Natural killer cell (primary cell): ENCODE data around the gene NNMT. TPM values are rescaled to one million over a fixed set of nuclear protein-coding genes. Genes with fewer than 3 reads are reported as not detected.

ENCODE experiments used
- ATAC-seq, 3 donors: fragments of 150-1000 bp in 2 of 3; fragments of 200-7000 bp in 1 of 3; cut with Tn5 transposase; 1 replicate in 1 of 3; 2 replicates in 2 of 3; pipeline ENCODE4 v1.10.0; 2021; ENCODE audit warnings: mild to moderate bottlenecking in 2 of 3, moderate library complexity in 2 of 3
- DNase-seq, 2 donors: peaks; one replicate each; pipeline versions ENCODE4 v3.0.0 to v3.0.0-alpha.2; 2013 to 2021; ENCODE audit warnings: mixed read lengths in 1 of 2
- H3K27ac ChIP-seq: one replicate; pipeline ENCODE4 v1.5.1; 2013; ENCODE audit warnings: mild to moderate bottlenecking, low read length
- H3K27me3 ChIP-seq: one replicate; pipeline ENCODE4 v1.6.1; 2013; ENCODE audit warnings: low read length; ENCODE audit not compliant: control insufficient read depth, insufficient read depth
- H3K36me3 ChIP-seq: one replicate; pipeline ENCODE4 v1.6.1; 2013; ENCODE audit warnings: low read length; ENCODE audit not compliant: control insufficient read depth, insufficient read depth
- H3K4me1 ChIP-seq: one replicate; pipeline ENCODE4 v1.6.1; 2013; ENCODE audit warnings: low read length; ENCODE audit not compliant: control insufficient read depth, insufficient read depth
- H3K4me3 ChIP-seq: one replicate; pipeline ENCODE4 v1.5.1; 2013; ENCODE audit warnings: low read length
- H3K9me3 ChIP-seq: one replicate; pipeline ENCODE4 v1.6.1; 2013; ENCODE audit warnings: low read length; ENCODE audit not compliant: control insufficient read depth, insufficient read depth
- H3K27ac Mint-ChIP-seq, 2 donors: one replicate each; pipeline ENCODE4 v1.8.0; 2022; ENCODE audit warnings: mild to moderate bottlenecking in 2 of 2, mixed read lengths in 2 of 2, moderate library complexity in 1 of 2
- H3K27me3 Mint-ChIP-seq, 2 donors: one replicate each; pipeline ENCODE4 v1.8.0; 2022; ENCODE audit warnings: low read depth in 2 of 2, mixed read lengths in 2 of 2
- H3K36me3 Mint-ChIP-seq: one replicate; pipeline ENCODE4 v1.8.0; 2022; ENCODE audit warnings: mixed read lengths
- H3K4me1 Mint-ChIP-seq, 2 donors: one replicate each; pipeline ENCODE4 v1.8.0; 2022; ENCODE audit warnings: mixed read lengths in 2 of 2
- H3K4me3 Mint-ChIP-seq: one replicate; pipeline ENCODE4 v1.8.0; 2022; ENCODE audit warnings: mild to moderate bottlenecking, moderate library complexity, mixed read lengths
- H3K9me3 Mint-ChIP-seq, 2 donors: one replicate each; pipeline ENCODE4 v1.8.0; 2022; ENCODE audit warnings: mixed read lengths in 2 of 2
- CTCF ChIP-seq: fragments of 200-600 bp; IDR thresholded peaks from one replicate; pipeline ENCODE4 v1.8.0; 2022; ENCODE audit warnings: antibody characterized with exemption
- WGBS: methylation state at CpG from one replicate; pipeline ENCODE4 v1.1.7; 2013; ENCODE audit warnings: missing lambda C conversion rate; ENCODE audit not compliant: insufficient coverage; 5-methylcytosine and 5-hydroxymethylcytosine counted together
- intact Hi-C: fragments of 100-400 bp; cut with micrococcal nuclease; formaldehyde crosslinking; loops from one replicate; pipeline ENCODE4 v1.14.2; 2022
- total RNA-seq, 4 donors: library from RNA; stranded (reverse); fragments of 120-200 nt in 1 of 4; gene quantifications; one replicate each; pipeline versions ENCODE4 v1.2.3 to v1.2.4, GENCODE V29; 2013 to 2022

The NNMT gene
- total RNA-seq, 3 donors from 2014 or later (not counting 1 experiment from before 2014, with no cell fraction given) = 1.8 to 2.4 (median 2.0) TPM

DNA sequence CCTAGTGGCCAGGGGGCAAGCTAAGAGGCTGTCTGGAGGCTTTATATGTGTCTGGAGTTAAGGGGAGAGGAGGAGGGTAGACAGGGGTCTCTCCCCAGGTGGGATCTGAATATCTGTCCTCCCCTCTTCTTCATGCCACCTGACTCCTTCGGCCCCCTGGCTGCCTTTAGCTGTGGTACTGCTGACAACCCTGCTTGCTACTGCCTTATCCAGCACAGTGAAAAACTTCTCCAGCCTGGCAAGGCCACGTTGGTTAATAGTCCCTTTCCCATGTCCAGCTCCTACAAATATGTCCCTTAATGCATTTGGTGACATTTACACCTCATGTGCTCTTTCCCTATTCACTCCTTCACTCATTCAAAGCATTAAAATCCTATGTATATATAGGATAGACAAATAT lies 42.4 kb upstream of the NNMT start:
- peaks cover 9% of the 10 kb centered on the region for H3K4me1 ChIP-seq
- no peaks in the 10 kb centered on the region for H3K27me3 ChIP-seq
- no peak overlapping the region for H3K27ac ChIP-seq
- no peak overlapping the region for H3K4me3 ChIP-seq
- H3K4me3 Mint-ChIP-seq = no peak overlapping the region
- peaks cover 24% of the 10 kb centered on the region for H3K36me3 ChIP-seq
- peak overlapping the region; percentile 4 to 57 for H3K27ac Mint-ChIP-seq
- intact Hi-C loops = no loop called here
- no peak for TF ChIP-seq CTCF
- H3K9me3 Mint-ChIP-seq = no peaks in the 10 kb centered on the region
- H3K27me3 Mint-ChIP-seq = no peaks in the 10 kb centered on the region
- H3K9me3 ChIP-seq = no peaks in the 10 kb centered on the region
- ATAC-seq = no peak
- WGBS = 80% methylated on average over 2 of the region's 2 CpGs
- H3K4me1 Mint-ChIP-seq = peaks cover 10 to 25% of the 10 kb centered on the region in 2 donors
- H3K36me3 Mint-ChIP-seq = no peaks in the 10 kb centered on the region
- DNase-seq = no peak

- DNase-seq (no peak), ATAC-seq (no peak)
- H3K4me1 Mint-ChIP-seq = peaks cover 15 to 30% of the 10 kb centered on the region in 2 donors
- no peaks in the 10 kb centered on the region for H3K27me3 Mint-ChIP-seq
- no peak for TF ChIP-seq CTCF
- H3K4me3 Mint-ChIP-seq = no peak overlapping the region
- H3K27ac ChIP-seq = no peak overlapping the region
- no peaks in the 10 kb centered on the region for H3K9me3 ChIP-seq
- peaks cover 17% of the 10 kb centered on the region for H3K4me1 ChIP-seq
- 98% methylated on average over 11 of the region's 14 CpGs for WGBS
- intact Hi-C loops = no loop called here
- no peaks in the 10 kb centered on the region for H3K36me3 Mint-ChIP-seq
- H3K27ac Mint-ChIP-seq = peak overlapping the region; percentile 57 to 65
- no peak overlapping the region for H3K4me3 ChIP-seq
- no peaks in the 10 kb centered on the region for H3K9me3 Mint-ChIP-seq
- peaks cover 22% of the 10 kb centered on the region for H3K36me3 ChIP-seq
- no peaks in the 10 kb centered on the region for H3K27me3 ChIP-seq
Measured at GRCh38 chr11:114254571-114255146, 41.5 kb upstream of the NNMT start.

- TF ChIP-seq CTCF = no peak
- no peak for ATAC-seq
Measured at GRCh38 chr11:114255289-114255688, 40.9 kb upstream of the NNMT start.

More at GRCh38 chr11:114255289-114255688, 40.9 kb upstream of the NNMT start:
- H3K9me3 ChIP-seq = no peaks in the 10 kb centered on the region
- H3K27ac ChIP-seq = no peak overlapping the region
- H3K4me3 Mint-ChIP-seq = no peak overlapping the region
- no peaks in the 10 kb centered on the region for H3K27me3 Mint-ChIP-seq
- H3K4me1 Mint-ChIP-seq = peaks cover 15 to 28% of the 10 kb centered on the region in 2 donors
- H3K27me3 ChIP-seq = no peaks in the 10 kb centered on the region
- no peaks in the 10 kb centered on the region for H3K36me3 Mint-ChIP-seq
- H3K4me1 ChIP-seq = peaks cover 23% of the 10 kb centered on the region
- H3K27ac Mint-ChIP-seq = peak overlapping the region; percentile 57 to 65
- H3K36me3 ChIP-seq = peaks cover 21% of the 10 kb centered on the region
- DNase-seq = no peak
- intact Hi-C loops = no loop called here
- no peaks in the 10 kb centered on the region for H3K9me3 Mint-ChIP-seq
- 89% methylated on average over 11 of the region's 11 CpGs for WGBS
- H3K4me3 ChIP-seq = no peak overlapping the region
